GM21515 (cell line): Measurements from ENCODE around the gene IQSEC3.
"Not testable (repeated sequence)": the region's sequence is repeated elsewhere in the genome, so short reads cannot be mapped to it uniquely, and the experiment has no call there.

Source experiments
- ATAC-seq: cut with Tn5 transposase; IDR thresholded peaks from one replicate; pipeline ENCODE4 v1.9.1; 2021; ENCODE audit not compliant: unreplicated experiment

IQSEC3 gene

DNA sequence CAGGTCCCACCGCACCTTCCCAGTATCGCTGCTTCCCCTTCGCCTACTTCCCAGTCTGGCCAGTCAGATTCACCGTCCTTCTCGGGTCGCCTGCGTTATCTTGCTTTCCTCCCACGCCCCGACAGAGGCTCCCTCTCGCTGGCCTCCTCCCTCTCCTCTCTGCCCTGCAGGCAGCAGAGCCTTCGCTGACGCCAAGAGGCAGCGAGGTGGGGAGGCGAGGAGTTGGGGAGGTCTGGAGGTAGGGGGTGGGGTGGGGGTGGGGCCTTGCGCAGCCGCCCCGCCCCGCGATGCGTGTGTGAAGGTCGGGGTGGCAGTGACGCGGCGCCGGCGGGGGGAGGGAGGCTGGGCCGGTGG lies at the start of gene IQSEC3:
Gene IQSEC3 (plus strand): TSS at position 340 of the 354 bp plus-strand sequence. CDS start 116 bp downstream, outside the sequence.
- not testable (repeated sequence) for ATAC-seq

DNA sequence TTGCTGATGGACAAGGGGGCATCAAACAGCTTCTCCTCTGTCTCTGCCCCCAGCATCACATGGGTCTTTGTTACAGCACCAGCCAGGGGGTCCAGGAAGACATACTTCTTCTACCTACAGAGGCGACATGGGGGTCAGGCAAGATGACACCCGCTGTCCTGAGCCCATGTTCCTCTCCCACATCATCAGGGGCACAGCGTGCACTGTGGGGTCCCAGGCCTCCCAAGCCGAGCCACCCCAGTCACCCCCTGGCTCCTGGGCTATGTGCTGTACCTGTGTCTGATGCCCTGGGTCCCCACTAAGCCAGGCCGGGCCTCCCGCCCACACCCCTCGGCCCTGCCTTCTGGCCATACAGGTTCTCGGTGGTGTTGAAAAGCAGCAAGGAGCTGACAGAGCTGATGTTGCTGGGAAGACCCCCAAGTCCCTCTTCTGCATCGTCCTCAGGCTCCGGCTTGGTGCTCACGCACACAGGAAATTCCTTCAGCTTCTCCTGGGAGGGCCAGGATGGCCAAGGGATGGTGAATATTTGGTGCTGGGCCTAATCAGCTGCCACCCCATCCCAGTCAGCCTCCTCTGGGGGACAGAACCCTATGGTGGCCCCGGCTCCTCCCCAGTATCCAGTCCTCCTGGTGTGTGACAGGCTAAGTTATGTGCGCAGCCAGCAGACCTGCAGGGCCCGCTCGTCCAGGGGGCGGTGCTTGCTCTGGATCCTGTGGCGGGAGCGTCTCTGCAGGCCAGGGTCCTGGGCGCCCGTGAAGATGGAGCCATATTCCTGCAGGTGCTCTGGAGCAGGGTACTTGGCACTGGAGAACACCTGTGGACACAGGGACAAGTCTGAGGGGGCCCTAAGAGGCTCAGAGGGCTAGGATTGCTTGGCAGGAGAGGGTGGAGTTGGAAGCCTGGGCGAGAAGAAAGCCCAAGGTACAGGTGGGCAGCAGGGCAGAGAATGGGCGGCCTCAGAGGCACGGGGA lies 48.9 kb upstream of the IQSEC3 start:
- ATAC-seq, result not testable (repeated sequence)

DNA sequence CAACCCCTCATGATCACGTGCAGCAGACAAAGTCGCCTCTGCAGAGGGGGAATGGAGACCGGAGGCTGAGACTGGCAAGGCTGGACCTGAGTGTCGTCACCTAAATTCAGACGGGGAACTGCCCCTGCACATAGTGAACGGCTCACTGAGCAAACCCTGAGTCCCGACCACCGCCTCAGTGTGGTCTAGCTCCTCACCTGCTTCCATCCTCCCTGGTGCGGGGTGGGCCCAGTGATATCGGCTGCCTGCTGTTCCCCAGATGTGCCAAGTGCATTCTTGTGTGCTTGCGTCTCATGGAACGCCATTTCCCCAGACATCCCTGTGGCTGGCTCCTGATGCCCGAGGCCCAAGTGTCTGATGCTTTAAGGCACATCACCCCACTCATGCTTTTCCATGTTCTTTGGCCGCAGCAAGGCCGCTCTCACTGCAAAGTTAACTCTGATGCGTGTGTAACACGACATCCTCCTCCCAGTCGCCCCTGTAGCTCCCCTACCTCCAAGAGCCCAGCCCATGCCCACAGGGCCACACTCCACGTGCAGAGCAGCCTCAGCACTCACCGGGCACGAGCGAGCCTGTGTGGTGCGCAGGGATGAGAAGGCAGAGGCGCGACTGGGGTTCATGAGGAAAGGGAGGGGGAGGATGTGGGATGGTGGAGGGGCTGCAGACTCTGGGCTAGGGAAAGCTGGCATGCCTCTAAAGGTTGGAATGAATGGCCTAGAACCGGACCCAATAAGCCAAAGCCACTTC lies 47.6 kb upstream of the IQSEC3 start:
- not testable (repeated sequence) for ATAC-seq

DNA sequence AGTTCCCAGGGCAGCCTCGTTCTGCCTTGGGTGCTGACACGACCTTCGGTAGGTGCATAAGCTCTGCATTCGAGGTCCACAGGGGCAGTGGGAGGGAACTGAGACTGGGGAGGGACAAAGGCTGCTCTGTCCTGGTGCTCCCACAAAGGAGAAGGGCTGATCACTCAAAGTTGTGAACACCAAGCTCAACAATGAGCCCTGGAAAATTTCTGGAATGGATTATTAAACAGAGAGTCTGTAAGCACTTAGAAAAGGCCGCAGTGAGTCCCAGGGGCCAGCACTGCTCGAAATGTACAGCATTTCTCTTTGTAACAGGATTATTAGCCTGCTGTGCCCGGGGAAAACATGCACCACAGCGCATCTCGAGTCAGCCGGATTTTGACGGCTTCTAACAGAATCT lies 46.7 kb upstream of the IQSEC3 start:
- ATAC-seq, result not testable (repeated sequence)

DNA sequence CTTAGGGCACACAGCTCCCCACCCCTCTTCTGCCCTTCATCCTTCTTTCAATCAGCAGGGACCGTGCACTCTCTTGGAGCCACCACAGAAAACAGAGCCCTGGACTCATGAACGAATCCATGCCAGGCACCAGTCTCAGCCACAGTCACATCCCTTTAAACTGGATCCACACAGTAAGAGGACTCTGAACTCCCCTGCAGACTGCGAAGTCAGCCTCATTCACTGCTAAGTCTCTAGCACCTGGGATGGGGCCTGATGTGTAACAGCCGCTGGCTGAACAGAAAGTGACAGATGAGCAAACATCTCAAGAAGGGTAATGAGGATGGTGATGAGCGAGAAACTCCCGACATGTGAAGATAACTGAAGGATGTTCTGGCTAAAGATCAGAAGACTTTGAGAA lies 45.8 kb upstream of the IQSEC3 start:
- peak; percentile 30 for ATAC-seq

DNA sequence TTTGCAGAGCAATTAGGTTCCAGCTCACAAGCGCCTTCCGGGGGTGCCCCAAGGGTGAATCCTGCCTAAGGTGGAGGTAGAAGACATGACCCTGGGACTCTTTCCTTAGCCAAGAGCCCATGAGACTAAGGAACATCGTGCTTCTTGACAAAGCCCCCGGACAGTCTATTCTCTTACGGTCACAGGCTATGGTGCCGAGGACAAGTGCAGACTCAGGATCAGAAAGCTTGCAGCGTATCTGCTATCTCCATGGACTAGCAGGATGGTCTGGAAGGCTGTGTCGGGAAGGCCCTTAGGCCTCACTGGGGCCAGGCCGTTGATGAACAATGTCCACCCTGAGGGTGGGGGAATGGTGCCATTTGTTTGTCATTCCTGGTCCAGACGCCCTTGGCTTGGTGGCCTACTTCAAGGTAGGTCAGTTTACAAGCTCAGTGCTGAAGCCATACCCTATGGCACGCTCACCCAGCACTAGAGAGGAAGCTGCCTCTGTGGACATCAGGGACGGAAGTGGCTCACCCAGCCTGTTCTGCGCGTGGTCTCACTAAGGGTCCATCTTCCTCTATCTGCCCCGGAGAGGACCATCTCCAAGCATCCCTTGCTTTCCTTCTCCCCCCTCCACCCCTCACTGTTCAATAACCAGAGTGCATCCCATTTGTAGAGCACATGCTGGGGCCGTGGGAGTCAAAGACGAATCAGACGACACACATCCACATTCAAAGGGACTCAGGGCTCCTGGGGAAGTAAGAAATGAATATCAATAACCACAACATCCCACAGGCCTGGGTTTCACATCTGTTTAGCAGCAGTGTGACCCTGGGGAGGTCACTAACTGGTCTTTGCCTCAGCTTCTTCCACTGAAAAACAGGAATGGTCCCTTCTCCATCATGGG lies 45.0 kb upstream of the IQSEC3 start:
- ATAC-seq, result peak; percentile 82

DNA sequence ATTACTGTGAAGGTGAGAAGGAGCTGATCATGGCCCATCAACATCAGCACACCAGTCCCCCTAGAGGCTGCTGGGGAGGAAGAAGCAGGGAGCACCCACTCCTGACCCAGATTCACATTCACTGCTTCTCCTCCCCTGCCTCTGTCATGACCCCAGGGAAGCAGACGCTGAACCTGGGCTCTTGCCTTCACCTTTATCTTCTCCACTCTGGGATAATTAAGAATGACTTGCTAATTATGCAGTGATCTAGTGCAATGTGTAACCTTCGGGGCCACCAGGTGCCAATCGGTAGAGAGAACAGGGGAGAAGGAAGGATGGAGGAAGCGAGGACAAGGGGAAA lies 44.4 kb upstream of the IQSEC3 start:
- peak; percentile 50 for ATAC-seq

DNA sequence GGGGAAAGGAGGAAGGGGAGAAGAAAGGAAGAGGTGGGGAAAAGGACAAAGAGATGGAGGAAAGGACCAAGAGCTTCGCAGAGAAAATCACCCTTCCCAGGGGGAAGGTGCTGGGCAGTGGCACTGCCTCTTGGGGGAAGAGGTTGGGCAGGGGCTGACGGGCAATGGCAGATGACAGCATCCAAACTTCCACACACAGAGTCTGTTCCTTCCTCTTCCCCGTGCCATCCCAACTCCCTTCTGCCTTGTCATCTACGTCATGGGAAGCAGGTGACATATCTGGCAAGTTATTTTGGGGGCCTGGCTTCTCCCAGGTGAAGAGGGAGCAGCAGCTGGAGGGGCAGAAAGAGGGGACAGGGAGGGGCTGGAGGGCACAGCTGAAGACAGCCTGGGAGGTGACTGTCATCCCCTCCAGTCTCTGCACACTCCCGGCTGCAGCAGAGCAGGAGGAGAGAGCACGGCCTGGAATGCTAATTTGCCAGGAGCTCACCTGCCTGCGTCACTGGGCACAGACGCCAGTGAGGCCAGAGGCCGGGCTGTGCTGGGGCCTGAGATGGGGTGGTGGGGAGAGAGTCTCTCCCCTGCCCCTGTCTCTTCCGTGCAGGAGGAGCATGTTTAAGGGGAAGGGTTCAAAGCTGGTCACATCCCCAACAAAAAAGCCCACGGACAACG lies 43.9 kb upstream of the IQSEC3 start:
- ATAC-seq, result no peak

DNA sequence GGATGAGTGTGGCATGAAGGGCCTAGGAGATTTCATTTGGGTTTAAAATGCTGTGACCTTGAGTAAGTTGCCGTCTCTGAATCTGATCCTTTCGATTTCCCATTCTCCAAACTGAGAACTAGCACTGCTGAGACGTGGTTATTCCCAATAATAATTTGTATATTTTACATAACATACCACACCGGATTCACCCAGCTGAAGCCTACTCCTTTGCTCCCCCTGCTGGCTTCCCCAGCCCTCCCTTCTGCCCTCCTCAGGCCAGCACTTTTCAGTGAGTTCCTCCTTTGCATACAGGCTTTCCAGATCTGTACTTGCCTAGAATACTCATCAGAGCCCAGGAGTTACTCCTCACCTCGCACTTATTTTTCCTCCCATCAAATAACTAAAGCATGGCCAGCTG lies 38.7 kb upstream of the IQSEC3 start:
- ATAC-seq, result not testable (repeated sequence)

DNA sequence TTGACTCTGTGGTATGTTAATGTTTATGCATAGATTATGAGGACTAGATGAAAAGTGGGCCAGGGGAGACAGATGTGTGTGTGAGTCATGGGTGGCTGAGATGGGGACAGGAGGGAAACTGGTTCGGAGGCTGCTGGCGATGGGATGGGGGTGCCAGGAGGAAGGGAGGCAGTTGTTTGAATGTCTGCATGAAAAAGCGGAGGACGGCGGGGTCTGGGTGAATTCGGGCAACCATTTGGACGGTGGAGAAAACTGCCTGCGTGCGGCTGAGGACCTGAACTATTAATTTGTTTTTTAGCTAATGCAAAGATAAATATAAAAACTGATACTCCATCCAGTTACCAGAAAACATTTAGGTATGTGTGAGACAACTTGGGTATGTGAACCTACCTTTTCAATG lies 27.8 kb upstream of the IQSEC3 start:
- not testable (repeated sequence) for ATAC-seq

DNA sequence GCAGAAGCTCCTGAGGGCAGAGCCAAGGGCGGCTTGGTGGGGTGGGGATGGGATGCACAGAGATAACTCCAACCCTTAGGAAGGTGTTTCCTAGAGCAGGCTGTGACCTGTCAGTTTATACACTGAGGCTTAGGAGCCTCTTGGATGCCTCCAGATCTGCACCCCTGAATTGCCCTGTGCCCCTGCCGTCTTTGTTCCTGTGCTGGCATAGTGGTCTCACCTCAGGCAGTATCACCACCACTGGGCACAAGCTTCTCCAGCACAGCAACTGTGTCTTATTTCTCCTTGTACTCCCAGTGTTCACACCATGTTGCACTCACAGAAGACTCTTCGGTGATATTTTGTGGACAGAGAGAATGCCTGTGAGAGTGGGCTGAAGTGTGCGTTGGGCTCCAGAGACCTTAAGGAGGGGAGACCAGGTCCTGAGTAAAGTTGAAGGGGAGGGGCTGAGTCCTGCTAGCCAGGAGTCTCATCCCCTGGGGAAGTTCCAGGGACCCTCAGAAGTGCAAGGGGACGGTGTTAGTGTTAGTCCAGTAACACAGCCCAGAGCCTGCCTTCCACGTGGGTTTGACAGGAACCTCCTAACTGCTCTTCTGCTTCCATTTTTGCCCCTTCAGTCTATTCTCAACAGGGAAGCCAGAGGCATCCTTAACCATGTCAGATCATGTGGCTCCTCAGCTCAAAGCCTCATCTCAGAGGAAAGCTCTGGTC lies 26.9 kb upstream of the IQSEC3 start:
- ATAC-seq, result not testable (repeated sequence)

DNA sequence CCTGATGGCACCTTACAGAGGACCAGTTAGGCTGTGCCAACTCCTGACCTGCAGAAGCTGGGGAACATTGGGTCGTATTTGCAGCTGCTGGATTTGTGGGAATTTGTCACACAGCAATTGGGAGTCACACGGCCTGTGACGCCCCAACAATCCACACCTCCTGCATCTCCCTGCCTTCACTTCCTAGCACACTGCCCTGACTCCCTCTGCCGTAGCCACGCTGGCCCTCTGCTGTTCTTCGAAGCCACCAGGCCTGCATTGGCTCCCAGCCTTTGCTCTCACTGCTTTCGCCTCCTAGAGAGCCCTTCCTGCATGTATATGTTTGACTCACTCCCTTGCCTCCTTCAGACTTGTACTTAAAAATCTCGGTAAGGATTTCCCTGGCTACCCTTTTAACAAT lies 22.2 kb upstream of the IQSEC3 start:
- ATAC-seq, result not testable (repeated sequence)

DNA sequence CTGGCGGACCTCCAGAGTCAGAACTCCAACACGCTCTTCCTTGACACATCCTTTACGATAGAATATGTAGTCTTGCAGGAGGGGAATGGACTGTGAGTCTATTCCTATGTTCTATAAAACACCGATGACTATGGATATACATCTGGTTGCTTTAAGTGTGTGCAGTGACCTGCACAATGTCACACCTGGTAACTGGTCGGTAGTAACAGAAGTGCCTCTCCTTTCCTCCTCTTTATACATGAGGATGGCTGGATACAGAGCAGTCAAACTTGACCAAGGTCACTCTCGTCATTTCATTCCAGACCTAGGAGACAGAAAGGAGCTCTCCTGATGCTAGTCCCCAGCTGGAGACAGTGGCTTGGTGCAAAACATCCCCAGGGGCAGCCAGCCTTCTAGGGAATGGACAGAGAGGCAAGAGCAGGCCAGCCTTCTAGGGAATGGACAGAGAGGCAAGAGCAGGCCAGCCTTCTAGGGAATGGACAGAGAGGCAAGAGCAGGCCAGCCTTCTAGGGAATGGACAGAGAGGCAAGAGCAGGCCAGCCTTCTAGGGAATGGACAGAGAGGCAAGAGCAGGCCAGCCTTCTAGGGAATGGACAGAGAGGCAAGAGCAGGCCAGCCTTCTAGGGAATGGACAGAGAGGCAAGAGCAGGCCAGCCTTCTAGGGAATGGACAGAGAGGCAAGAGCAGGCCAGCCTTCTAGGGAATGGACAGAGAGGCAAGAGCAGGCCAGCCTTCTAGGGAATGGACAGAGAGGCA lies 21.2 kb upstream of the IQSEC3 start:
- not testable (repeated sequence) for ATAC-seq

DNA sequence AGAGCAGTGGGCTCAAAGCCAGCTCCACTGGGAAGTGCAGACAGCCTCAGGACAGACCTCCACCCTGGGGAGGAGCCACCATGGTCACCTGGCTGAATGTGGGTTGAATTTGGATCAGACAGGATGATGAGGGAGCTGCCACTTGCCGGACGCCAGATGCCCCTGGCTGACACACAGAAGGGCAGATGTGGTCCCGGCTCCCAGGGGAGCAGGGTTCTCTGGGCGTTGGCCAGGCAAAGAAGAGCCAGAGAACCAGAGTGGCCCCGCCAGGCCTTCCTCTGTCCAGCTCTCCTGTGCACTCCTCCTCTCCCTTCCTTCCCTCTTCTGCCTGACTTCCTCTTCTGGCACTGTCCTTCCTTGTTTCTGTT lies 20.6 kb upstream of the IQSEC3 start:
- not testable (repeated sequence) for ATAC-seq

DNA sequence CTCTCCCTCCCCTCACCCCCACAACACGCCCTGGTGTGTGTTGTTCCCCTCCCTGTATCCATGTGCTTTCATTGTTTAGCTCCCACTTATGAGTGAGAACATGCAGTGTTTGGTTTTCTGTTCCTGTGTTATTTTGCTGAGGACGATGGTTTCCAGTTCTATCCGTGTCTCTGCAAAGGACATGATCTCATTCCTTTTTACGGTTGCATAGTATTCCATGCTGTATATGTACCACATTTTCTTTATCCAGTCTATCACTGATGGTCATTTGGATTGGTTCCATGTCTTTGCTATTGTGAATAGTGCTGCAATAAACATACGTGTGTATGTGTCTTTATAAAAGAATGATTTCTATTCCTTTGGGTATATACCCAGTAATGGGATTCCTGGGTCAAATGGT lies 20.0 kb upstream of the IQSEC3 start:
- not testable (repeated sequence) for ATAC-seq

DNA sequence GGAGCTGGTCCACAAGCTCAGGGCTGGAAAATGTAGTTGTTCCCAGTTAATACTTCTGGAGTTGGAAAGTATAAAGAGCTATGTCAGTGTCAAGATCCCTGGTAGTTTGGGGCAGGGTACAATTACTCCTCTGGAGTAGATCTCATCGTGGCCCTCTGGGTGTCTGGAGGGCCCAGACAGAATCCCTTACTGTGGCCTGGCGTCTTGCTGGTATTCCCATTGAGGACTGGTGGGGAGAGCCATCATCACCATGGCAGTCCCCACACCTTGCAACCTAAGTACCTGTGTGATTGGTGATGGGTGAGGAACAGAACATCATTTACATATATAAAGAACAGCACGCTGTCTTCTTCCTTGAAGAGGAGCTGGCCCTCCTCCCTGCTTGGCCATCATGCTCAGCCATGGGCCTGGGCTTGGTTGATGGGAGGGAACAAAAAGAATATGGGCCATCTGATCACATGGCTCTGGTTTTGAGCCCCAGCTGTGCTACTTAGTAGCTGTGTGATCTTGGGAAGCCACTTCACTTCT lies 18.8 kb upstream of the IQSEC3 start:
- not testable (repeated sequence) for ATAC-seq

DNA sequence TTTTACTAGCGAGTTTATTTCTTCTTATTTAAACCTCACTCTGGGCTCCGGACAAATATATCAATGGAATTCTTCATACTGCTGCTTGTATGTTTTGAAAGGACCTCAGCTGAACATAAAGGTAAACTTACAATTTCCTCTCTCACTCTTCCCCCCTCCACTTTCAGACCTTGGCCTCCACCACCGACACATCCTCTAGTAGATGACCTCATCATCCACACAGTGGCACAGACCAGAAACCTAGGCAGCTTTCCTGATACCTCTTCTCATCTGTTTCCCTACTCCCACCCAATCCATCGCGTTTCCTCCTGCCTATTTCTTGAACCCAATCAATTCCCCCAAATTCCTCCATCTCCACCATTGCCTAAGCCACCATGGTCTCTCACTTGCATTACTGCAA lies 17.4 kb upstream of the IQSEC3 start:
- not testable (repeated sequence) for ATAC-seq

DNA sequence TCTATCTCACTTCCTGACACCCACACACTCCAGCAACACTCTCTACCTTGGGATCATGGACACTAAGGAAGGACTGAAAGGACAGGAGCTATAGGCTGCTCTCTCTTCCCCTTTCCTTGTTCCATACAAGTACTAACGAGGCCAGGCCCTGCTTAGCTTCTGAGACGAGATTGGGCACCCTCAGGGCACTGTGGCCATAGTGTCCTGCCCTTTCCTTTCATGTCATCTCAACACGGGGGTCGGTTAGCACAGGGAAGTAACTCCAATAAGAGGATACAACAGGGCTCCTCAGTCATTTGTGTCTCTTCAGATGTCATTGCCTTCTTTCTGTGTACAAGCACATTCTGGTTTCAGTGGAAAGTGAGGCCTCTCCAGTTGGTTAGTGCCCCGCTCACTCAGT lies 15.5 kb upstream of the IQSEC3 start:
- ATAC-seq, result not testable (repeated sequence)

DNA sequence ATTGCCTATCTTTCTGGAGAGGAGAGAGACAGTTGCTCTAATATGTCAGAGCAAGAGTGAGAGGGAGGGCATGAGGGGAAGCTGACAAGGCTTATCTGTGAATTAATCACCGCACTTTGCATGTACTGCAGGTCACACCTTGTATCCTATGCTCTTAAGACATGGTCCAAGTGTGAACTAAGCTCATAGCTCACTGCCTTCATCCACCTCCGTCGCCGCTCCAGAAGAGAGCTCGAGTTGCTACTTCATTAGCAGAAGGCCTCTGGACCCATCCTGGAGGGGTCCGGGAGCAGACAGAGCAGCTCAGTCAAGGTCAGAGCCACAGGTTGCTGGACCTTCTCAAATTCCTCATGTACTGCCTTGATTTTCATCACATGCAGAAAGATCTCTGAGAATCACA lies 14.6 kb upstream of the IQSEC3 start:
- ATAC-seq, result not testable (repeated sequence)
